D341Med (cell line): ENCODE data around the gene COL19A1.
"Not testable (repeated sequence)": the region's sequence is repeated elsewhere in the genome, so short reads cannot be mapped to it uniquely, and the experiment has no call there.

ENCODE experiments used
- DNase-seq: peaks from one replicate; pipeline ENCODE4 v3.0.0; 2012; ENCODE audit warnings: low spot score

The COL19A1 gene

GRCh38 chr6:69866770-69867638, 648 bp downstream of the COL19A1 start:
- DNase-seq = peak; percentile 82

- DNase-seq = no peak
Observed at GRCh38 chr6:69867639-69867976, 1.3 kb downstream of the COL19A1 start.

- no peak for DNase-seq
Observed at GRCh38 chr6:69868252-69868804, 2.0 kb downstream of the COL19A1 start.

GRCh38 chr6:69868961-69869360, 2.6 kb downstream of the COL19A1 start:
- no peak for DNase-seq

- no peak for DNase-seq
Observed at GRCh38 chr6:69871107-69871506, 4.8 kb downstream of the COL19A1 start.

- DNase-seq = no peak
Observed at GRCh38 chr6:69873291-69873690, 6.9 kb downstream of the COL19A1 start.

- DNase-seq = no peak
Observed at GRCh38 chr6:69875715-69876114, 9.4 kb downstream of the COL19A1 start.

GRCh38 chr6:69878795-69879194, 12.4 kb downstream of the COL19A1 start:
- no peak for DNase-seq

- DNase-seq = no peak
Observed at GRCh38 chr6:69880601-69881000, 14.2 kb downstream of the COL19A1 start.

- no peak for DNase-seq
Observed at GRCh38 chr6:69881322-69882151, 15.2 kb downstream of the COL19A1 start.

GRCh38 chr6:69883551-69883950, 17.2 kb downstream of the COL19A1 start:
- no peak for DNase-seq

- no peak for DNase-seq
Observed at GRCh38 chr6:69884231-69884630, 17.9 kb downstream of the COL19A1 start.

- DNase-seq = no peak
Observed at GRCh38 chr6:69887026-69887425, 20.7 kb downstream of the COL19A1 start.

- DNase-seq = no peak
Observed at GRCh38 chr6:69887714-69888345, 21.5 kb downstream of the COL19A1 start.

GRCh38 chr6:69888482-69889233, 22.3 kb downstream of the COL19A1 start:
- no peak for DNase-seq

GRCh38 chr6:69889234-69889974, 23.0 kb downstream of the COL19A1 start:
- DNase-seq = not testable (repeated sequence)

GRCh38 chr6:69892561-69892960, 26.2 kb downstream of the COL19A1 start:
- DNase-seq = not testable (repeated sequence)

GRCh38 chr6:69893266-69893665, 26.9 kb downstream of the COL19A1 start:
- not testable (repeated sequence) for DNase-seq

GRCh38 chr6:69894578-69895347, 28.4 kb downstream of the COL19A1 start:
- no peak for DNase-seq

GRCh38 chr6:69895396-69895795, 29.0 kb downstream of the COL19A1 start:
- no peak for DNase-seq
